Activated T-helper 17 cell treated with anti-CD3 and anti-CD28 coated beads, Interleukin-2, amount 50 U/mL, for 72 hours (primary cell): ENCODE data around the gene RASGRF1. TPM values are rescaled to one million over a fixed set of nuclear protein-coding genes. Genes with fewer than 3 reads are reported as not detected.

ENCODE experiments used
- ATAC-seq: fragments of 150-1000 bp; cut with Tn5 transposase; replicated peaks from 2 replicates; pipeline ENCODE4 v1.10.0; 2021; ENCODE audit warnings: mild to moderate bottlenecking, moderate library complexity
- H3K27ac Mint-ChIP-seq: one replicate; pipeline ENCODE4 v1.8.0; 2022; ENCODE audit warnings: mixed read lengths
- H3K27me3 Mint-ChIP-seq: one replicate; pipeline ENCODE4 v1.8.0; 2022; ENCODE audit warnings: mixed read lengths
- H3K36me3 Mint-ChIP-seq: one replicate; pipeline ENCODE4 v1.8.0; 2022; ENCODE audit warnings: low read depth, mild to moderate bottlenecking, mixed read lengths
- H3K4me1 Mint-ChIP-seq: one replicate; pipeline ENCODE4 v1.8.0; 2022; ENCODE audit warnings: mixed read lengths
- H3K4me3 Mint-ChIP-seq: one replicate; pipeline ENCODE4 v1.8.0; 2022; ENCODE audit warnings: mild to moderate bottlenecking, mixed read lengths
- H3K9me3 Mint-ChIP-seq: one replicate; pipeline ENCODE4 v1.8.0; 2022; ENCODE audit warnings: mixed read lengths
- total RNA-seq, 2 donors: library from RNA; stranded (reverse); gene quantifications; one replicate each; pipeline ENCODE4 v1.2.3, GENCODE V29; 2022

The RASGRF1 gene
- total RNA-seq, 2 donors from 2014 or later: not detected

DNA sequence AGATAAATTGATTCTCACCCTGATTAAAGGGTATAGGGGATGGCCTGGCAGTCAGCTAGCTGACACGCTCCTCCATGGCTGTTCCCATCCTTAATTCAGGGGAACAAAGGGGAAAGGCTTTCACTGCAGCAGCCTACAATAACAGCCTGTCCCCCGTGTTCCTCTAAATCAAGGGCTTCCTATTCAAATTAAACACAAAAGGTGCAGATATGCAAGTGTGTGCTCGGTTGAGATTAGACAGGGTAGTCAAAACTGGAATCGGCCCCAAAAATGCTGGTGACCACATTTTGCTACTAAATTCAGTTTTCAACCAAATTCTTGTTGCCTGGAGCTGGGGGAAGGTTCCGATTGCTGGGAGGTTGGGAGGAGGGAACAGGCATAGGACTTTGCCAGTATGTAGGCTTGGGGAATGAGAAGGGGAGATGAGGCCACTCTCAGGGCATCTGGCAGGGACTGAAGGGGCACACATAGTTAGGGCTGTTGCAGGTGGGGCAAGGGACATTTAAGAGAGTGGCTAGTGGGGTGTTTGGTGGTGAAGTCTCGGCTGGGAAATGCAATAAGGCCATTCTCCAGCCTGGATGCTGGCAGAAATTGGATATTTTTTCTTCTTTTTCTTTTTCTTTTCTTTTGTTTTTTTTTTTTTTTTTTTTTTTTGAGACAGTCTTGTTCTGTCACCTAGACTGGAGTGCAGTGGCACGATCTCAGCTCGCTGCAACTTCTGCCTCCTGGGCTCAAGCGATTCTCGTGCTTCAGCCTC is 112.8 kb downstream of the RASGRF1 start:
- H3K4me1 Mint-ChIP-seq: peaks cover 18% of the 10 kb centered on the region
- H3K27ac Mint-ChIP-seq: peak overlapping the region; percentile 81
- H3K4me3 Mint-ChIP-seq: peak overlapping the region; percentile 62
- ATAC-seq: peak; percentile 18
- H3K9me3 Mint-ChIP-seq: no peaks in the 10 kb centered on the region
- H3K27me3 Mint-ChIP-seq: peaks cover 2% of the 10 kb centered on the region
- no peaks in the 10 kb centered on the region for H3K36me3 Mint-ChIP-seq

DNA sequence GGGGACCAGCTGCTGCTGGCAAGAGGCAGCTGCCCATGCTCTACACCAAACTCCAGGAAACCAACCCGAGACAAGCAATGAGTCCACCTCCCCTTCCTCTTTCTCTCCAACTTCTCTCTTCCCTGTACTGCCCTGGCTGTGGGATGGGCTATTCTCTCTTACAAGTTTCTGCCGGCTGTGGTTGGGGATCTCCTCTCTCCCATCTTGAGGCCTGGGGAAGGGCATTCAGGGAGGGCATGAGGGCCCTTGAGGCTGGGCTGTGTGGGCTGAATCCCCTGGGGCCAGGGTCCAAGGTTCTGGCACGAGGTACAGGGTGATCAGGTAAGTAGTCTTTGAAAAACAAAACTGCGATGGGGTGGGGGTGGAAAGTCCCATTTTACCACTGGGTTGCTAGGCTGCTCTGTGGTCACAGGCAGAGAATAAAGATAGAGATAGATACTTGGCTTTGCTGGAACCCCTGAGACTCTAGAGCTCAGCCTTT is 113.4 kb downstream of the RASGRF1 start:
- peak; percentile 71 for ATAC-seq
- Mint-ChIP-seq H3K4me3 (peak overlapping the region; percentile 62), H3K27ac (peak overlapping the region; percentile 81), H3K9me3 (no peaks in the 10 kb centered on the region), H3K27me3 (no peaks in the 10 kb centered on the region), H3K4me1 (peaks cover 18% of the 10 kb centered on the region), H3K36me3 (no peaks in the 10 kb centered on the region)

DNA sequence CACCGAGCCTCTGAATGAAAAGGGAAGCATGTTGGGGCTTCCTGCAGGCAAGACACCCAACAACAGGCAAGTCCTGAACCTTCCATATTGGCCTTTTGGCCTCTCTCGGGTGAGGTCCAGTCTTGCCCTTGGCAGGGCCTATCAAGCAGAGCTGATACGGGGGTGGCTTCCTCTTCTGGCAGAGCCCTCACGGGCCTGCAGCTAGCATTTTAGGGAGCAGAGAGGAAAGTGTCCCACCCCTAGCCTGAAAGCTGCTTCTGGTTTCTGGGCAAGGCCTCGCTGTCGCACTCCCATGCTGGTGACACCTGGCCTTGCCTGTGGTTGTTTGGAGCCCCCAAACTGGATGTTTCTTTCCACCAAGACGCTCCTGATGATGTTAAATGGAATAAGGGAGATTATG is 113.9 kb downstream of the RASGRF1 start:
- Mint-ChIP-seq H3K4me3 (peak overlapping the region; percentile 62), H3K9me3 (no peaks in the 10 kb centered on the region), H3K4me1 (peaks cover 18% of the 10 kb centered on the region), H3K27ac (peak overlapping the region; percentile 81), H3K27me3 (no peaks in the 10 kb centered on the region), H3K36me3 (no peaks in the 10 kb centered on the region)
- no peak for ATAC-seq

DNA sequence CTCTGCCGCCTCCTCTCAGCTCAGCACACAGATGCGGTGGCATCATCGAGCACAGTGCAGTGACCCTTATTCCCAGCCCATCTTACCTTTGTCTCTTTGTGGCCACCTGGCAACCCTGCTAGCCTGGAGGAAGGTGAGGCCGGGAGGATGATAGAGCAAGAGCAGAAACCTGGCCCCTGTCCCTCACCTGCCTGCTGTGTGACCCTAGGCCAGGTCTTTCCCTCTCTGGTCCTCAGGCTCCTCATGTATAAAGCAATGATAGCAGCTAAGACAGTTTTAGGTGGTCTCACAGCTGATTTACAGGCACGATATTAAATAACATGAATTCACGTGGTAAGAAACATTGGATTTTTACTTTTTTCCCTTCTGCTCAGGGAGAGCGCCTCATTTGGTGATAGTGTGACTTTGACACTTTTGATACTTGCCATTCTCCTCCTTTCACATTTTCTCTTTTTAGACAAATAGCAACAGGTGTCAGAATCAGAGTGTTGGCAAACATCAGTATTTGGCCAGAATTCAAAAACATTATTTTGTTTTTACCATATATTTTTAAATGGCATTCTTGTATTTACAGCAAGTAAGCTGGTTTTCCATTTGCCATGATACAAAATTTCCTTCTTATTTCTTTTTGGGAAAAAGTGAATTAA is 116.2 kb downstream of the RASGRF1 start:
- Mint-ChIP-seq H3K9me3 (no peaks in the 10 kb centered on the region), H3K27ac (peak overlapping the region; percentile 55), H3K36me3 (no peaks in the 10 kb centered on the region), H3K27me3 (no peaks in the 10 kb centered on the region), H3K4me1 (peaks cover 17% of the 10 kb centered on the region), H3K4me3 (no peak overlapping the region)
- ATAC-seq: no peak

DNA sequence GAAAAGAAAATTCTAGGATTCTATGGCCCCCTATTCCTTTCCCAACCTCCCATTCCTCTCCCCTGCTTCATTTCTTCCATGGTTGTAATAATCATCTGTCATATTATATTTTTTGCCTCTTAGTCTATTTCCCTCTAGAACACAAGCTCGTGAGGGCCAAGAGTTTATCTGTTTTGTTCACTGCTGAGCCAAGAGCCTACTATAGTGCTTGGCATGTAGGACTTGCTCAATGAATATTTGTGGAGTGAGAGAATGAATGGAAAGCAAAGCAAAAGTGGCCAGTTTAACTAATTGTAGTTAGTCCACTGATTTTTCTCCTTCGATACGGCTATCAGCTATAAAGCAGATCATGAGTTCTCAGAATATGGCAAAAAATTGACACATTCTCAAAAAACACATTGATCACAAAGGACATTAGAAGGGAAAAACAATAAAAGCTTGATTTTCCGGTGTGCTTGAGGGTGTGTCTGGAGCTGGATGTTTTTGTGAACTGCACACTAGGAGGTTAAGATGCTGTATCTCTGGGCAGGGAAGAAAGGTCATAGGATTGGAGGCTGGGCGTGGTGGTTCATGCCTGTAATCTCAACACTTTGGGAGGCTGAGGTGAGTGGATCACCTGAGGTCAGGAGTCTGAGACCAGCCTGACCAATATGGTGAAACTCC is 120.8 kb downstream of the RASGRF1 start:
- Mint-ChIP-seq H3K27me3 (no peaks in the 10 kb centered on the region), H3K27ac (no peak overlapping the region), H3K4me1 (no peaks in the 10 kb centered on the region), H3K4me3 (no peak overlapping the region), H3K36me3 (no peaks in the 10 kb centered on the region), H3K9me3 (no peaks in the 10 kb centered on the region)
- no peak for ATAC-seq

DNA sequence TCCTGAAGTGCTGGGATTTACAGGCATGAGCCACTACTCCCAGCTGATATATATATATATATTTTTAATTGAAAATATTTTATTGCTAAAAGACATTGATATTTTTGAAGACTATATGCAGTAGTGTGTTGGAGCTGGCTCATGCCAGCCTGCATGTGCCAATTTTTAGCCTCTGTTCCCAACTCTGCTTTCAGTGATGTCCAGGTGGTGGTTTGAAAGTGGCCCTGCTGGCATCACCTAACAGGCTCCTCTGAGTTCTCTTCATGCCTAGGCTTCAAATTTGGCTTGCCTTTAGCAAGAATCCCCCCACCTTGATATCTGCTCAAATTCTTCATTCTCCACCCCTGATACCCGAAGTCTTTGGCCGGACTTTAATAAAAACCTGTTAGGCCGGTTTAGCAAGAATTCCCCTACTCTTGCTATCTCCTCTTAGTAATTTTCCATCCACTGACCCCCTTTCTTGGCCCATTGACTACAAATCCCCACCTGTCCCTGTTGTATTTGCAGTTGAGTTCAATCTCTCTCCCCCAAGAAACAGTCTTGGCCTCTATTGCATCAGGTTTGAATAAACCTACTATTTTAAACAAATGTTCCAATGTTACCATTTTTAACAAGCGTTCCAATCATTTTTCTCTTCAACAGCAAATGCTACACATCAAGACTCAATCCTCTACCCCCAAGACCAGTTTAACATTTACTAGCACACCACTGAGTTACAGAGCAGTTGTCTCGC is 121.9 kb downstream of the RASGRF1 start:
- Mint-ChIP-seq H3K27me3 (no peaks in the 10 kb centered on the region), H3K4me3 (no peak overlapping the region), H3K4me1 (no peaks in the 10 kb centered on the region), H3K27ac (no peak overlapping the region), H3K9me3 (no peaks in the 10 kb centered on the region), H3K36me3 (no peaks in the 10 kb centered on the region)
- ATAC-seq: no peak

DNA sequence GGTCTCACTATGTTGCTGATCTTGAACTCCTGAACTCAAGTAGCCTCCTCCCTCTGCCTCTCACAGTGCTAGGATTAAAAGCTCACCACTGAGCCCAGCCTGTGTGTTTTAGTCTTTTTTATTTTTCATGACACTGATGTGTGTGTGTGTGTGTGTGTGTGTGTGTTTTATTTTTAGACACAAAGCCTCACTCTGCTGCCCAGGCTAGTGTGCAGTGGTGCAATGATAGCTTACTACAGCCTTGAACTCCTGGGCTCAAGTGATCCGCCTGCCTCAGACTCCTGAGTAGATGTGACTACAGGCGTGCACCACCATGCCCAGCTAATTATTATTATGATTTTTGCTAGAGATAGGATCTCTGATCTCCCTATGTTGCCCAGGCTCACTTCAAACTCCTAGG is 122.5 kb downstream of the RASGRF1 start:
- no peaks in the 10 kb centered on the region for H3K4me1 Mint-ChIP-seq
- no peaks in the 10 kb centered on the region for H3K36me3 Mint-ChIP-seq
- H3K4me3 Mint-ChIP-seq: no peak overlapping the region
- H3K9me3 Mint-ChIP-seq: no peaks in the 10 kb centered on the region
- no peaks in the 10 kb centered on the region for H3K27me3 Mint-ChIP-seq
- no peak overlapping the region for H3K27ac Mint-ChIP-seq
- no peak for ATAC-seq

DNA sequence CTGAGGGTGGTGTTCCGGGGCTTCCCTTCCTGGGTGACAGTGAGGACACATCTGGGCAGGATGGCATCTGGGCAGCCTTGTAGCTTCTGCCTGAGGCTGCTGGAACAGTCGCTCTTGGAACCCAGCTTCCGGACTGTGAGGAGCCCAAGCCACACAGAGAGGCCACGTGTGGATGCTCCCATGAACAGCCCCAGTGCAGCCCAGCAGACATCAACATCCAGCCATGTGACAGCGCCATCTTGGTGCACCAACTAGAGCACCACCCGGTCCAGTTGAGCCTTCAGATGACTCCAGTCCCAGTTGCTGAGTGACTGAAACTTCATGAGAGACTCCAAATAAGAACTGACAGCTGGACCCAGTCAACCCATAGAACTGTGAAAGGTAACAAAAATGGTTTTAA is 130.3 kb downstream of the RASGRF1 start:
- H3K27me3 Mint-ChIP-seq: no peaks in the 10 kb centered on the region
- no peak for ATAC-seq
- H3K36me3 Mint-ChIP-seq: no peaks in the 10 kb centered on the region
- H3K4me3 Mint-ChIP-seq: no peak overlapping the region
- H3K27ac Mint-ChIP-seq: no peak overlapping the region
- H3K9me3 Mint-ChIP-seq: no peaks in the 10 kb centered on the region
- no peaks in the 10 kb centered on the region for H3K4me1 Mint-ChIP-seq

DNA sequence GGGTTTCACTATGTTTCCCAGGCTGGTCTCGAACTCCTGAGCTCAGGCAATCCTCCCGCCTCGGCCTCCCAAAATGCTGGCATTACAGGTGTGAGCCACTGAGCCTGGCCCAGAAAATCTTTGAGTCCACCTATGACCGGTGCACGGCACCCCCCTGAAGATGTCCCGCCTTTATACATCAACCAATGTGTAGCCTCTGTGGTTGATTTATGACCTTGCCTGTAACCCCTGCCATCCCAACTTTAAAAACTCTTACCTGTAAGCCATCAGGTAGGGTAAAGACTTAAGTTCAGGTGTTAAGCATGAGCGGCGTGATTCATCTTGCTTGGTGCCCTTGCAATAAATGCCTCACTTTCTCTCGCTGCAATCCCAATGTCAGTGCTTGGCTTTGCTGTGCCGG is 131.2 kb downstream of the RASGRF1 start:
- no peak for ATAC-seq
- Mint-ChIP-seq H3K9me3 (no peaks in the 10 kb centered on the region), H3K4me3 (no peak overlapping the region), H3K36me3 (no peaks in the 10 kb centered on the region), H3K4me1 (no peaks in the 10 kb centered on the region), H3K27ac (no peak overlapping the region), H3K27me3 (no peaks in the 10 kb centered on the region)

DNA sequence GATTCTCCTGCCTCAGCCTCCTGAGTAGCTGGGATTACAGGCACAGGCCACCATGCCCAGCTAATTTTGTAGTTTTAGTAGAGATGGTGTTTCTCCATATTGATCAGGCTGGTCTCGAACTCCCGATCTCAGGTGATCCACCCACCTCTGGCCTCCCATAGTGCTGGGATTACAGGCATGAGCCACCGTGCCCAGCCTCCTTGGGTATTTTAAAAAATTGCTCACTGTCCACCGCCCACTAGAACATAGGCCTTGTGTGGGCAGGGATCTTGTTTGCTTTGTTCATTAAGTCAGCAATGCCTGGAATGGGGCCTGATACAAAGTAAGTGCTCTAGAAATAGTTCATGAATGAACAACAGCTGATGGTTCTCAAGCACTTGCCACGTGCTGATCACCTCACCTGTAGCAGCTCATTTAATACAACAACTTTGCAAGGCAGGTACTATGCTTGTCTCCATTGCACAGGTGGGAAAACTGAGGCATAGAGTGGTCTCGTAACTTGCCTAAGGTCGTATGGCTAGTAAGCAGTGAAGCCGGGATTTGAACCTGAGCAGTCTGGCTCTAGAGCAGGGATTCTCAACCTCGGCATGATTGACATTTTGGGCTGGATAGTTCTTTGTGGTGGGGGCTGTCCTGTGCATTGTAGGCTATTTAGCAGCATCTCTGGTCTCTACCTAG is 133.0 kb downstream of the RASGRF1 start:
- no peak for ATAC-seq
- H3K9me3 Mint-ChIP-seq: no peaks in the 10 kb centered on the region
- H3K27me3 Mint-ChIP-seq: no peaks in the 10 kb centered on the region
- no peak overlapping the region for H3K4me3 Mint-ChIP-seq
- no peaks in the 10 kb centered on the region for H3K36me3 Mint-ChIP-seq
- no peak overlapping the region for H3K27ac Mint-ChIP-seq
- H3K4me1 Mint-ChIP-seq: peaks cover 3% of the 10 kb centered on the region

DNA sequence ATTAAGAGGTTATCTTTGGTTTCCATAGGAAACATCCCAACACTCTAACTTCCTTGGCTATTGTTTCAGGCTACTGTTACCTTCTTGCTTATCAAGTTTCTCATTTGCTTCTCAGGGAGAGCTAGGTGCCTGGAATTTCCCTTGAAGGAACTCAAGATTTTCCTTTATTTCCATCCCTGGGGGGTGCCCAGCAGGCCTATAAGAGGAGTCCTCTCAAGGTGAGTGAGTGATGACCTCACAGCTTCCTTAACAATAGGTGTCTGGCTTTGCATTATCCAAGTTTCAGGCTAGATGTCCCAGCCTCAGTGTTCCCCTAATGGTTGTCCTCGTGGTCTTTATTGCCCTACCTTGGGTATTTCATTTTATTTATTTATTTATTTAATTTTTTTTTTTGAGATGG is 133.6 kb downstream of the RASGRF1 start:
- H3K27ac Mint-ChIP-seq: no peak overlapping the region
- no peaks in the 10 kb centered on the region for H3K36me3 Mint-ChIP-seq
- peaks cover 8% of the 10 kb centered on the region for H3K4me1 Mint-ChIP-seq
- H3K4me3 Mint-ChIP-seq: no peak overlapping the region
- no peaks in the 10 kb centered on the region for H3K27me3 Mint-ChIP-seq
- no peak for ATAC-seq
- no peaks in the 10 kb centered on the region for H3K9me3 Mint-ChIP-seq

DNA sequence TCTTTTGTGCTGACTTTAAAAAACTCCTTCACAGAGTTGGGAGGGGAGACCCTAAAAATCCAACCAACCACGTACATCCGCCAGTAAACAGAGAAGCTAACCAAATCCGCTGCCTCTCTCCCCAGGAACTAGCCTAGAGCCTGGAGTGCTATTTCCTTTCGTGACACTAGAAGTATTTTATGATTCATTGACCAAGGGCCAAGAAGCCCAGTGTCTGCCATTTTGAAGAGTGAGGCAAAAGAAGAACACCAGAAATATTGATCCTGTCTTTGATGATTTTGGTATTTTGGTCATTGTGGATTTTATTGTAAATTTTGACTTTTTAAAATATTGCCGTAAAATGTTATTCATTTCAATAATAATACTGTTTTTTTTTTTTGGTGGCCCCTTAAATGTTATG is 135.2 kb downstream of the RASGRF1 start:
- H3K9me3 Mint-ChIP-seq: no peaks in the 10 kb centered on the region
- H3K27ac Mint-ChIP-seq: no peak overlapping the region
- no peaks in the 10 kb centered on the region for H3K36me3 Mint-ChIP-seq
- H3K4me1 Mint-ChIP-seq: peaks cover 19% of the 10 kb centered on the region
- H3K27me3 Mint-ChIP-seq: no peaks in the 10 kb centered on the region
- H3K4me3 Mint-ChIP-seq: no peak overlapping the region
- no peak for ATAC-seq

DNA sequence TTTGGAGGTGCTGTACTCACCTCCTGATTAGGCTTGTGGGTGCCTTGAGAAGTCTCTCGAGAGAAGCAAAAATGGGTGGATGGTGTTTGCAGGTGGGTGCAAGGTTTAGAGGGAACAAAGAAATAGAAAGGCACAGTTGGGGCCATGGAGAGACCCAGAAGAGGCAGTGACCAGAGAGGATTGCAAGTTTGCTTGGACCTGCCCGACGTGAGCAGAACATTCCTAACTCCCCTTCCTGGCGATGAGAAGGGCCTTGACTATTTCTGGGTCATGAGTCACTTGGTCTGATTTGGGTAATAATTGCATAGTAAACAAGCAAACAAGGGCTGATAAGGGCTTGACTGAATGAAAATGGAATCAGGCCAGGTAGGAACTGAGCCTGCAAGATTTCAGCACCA is 138.7 kb downstream of the RASGRF1 start:
- peaks cover 19% of the 10 kb centered on the region for H3K4me1 Mint-ChIP-seq
- H3K27ac Mint-ChIP-seq: peak overlapping the region; percentile 39
- no peaks in the 10 kb centered on the region for H3K36me3 Mint-ChIP-seq
- peak; percentile 7 for ATAC-seq
- no peaks in the 10 kb centered on the region for H3K9me3 Mint-ChIP-seq
- no peaks in the 10 kb centered on the region for H3K27me3 Mint-ChIP-seq
- H3K4me3 Mint-ChIP-seq: peak overlapping the region; percentile 29
